Mesothelial cell of epicardium (in vitro differentiated cells): ENCODE measurements around the gene TMEM151A. TPM values are rescaled to one million over a fixed set of nuclear protein-coding genes. Genes with fewer than 3 reads are reported as not detected.

Experiments
- DNase-seq, 2 experiments: peaks; one replicate each; pipeline ENCODE4 v3.0.0; 2021; ENCODE audit warnings: low spot score in 2 of 2; ENCODE audit not compliant: unreplicated experiment in 2 of 2
- H3K27ac Mint-ChIP-seq: 2 replicates; pipeline ENCODE4 v1.8.0; 2021; ENCODE audit warnings: mixed read lengths
- H3K27me3 Mint-ChIP-seq: 2 replicates; pipeline ENCODE4 v1.8.0; 2021; ENCODE audit warnings: low read depth, mixed read lengths
- H3K36me3 Mint-ChIP-seq: 2 replicates; pipeline ENCODE4 v1.8.0; 2021; ENCODE audit warnings: mixed read lengths
- H3K4me1 Mint-ChIP-seq: 2 replicates; pipeline ENCODE4 v1.8.0; 2021; ENCODE audit warnings: mixed read lengths
- H3K4me3 Mint-ChIP-seq: 2 replicates; pipeline ENCODE4 v1.8.0; 2021; ENCODE audit warnings: mild to moderate bottlenecking, moderate library complexity, mixed read lengths
- H3K9me3 Mint-ChIP-seq: 2 replicates; pipeline ENCODE4 v1.8.0; 2021; ENCODE audit warnings: mixed read lengths
- CTCF ChIP-seq: fragments of 200-600 bp; sonication (generic); IDR thresholded peaks from one replicate; pipeline ENCODE4 v1.5.0; 2021; ENCODE audit warnings: antibody characterized with exemption; ENCODE audit not compliant: unreplicated experiment
- total RNA-seq: library from RNA; stranded (reverse); gene quantifications from 3 replicates; pipeline ENCODE4 v1.2.1, GENCODE V29; 2021

Gene TMEM151A
- total RNA-seq, 1 donor from 2014 or later: 1.3 TPM

DNA sequence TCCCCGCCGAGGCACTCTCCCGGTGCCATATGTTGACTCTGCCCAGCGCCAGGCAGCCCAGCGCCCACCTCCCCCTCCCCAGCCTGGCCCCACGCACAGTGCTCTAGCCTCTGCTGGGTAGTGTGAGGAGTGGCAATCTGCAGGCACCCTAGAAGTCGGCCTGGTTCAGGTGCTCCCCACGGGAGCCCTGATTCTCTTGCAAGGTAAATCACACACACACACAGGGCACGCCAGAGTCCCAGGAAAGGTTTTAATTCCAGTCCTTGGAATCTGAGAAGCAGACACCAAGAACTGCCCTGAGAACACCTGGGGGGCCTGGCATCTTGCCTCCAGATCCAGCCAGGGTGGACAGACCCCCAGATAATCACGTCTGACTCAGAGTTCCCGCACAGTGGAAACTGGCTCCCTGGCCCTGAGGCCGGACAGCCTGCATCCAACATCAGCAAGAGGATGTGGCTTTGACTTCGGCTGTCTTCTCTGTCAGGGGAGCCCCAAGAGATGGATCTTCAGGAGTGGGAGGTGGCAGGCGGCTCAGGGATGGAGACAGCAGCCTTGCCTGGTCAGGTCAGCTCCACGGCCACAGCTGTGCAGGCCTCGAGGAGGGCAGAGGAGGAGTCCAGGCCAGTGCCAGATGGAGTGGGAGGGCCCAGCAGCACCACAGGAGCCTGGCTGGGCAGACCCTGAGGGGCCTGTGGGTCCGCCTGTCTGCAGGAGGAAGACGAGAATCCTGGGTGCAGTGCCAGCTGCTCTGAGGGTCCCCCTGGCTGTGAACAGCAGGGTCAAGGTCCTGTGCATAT lies 45.6 kb downstream of the TMEM151A start:
- no peak for DNase-seq
- H3K4me3 Mint-ChIP-seq: peak overlapping the region; percentile 93
- no peak overlapping the region for H3K27ac Mint-ChIP-seq

DNA sequence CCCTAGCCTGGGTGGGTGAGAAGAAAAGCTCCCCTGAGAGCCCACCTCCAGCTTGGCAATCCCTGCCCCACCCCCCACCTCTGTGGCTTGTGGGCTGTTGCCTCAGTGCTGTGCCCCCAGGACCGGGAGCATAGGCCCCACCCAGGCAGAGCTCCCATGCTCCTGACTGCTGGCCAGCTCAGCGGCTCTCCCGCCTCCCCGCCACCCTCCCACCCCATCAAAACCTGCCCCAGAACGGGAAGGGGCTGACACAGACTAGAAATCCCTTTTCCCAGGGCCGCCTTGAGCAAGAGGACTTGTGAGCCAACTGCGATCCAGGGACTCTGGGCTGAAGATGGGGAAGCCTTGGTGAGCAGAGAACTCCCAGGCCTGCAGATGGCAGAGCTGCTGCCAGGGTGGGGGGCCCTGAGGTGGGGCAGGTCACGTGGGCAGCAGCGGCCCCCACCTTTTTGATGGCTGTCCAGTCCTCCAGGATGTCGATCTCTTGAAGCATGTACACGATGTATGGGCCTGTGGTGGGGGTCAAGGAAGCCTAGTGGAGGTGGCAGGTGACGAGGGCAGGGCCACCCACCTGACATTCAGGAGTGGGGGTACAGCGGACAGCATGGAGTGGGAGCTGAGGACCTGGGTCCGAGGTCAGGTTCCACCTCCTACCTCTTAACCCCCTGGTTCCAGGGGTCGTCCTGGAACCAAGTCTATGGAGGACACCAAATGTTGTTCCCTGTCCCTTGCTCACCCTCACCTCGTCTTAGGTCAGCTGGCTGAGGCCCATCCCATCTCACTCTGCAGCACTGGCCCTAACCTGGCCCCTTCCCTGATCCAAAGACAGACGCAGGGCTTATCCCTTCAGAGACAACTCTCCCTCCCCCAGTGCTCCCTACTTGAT lies 46.8 kb downstream of the TMEM151A start:
- no peak for TF ChIP-seq CTCF
- no peaks in the 10 kb centered on the region for H3K9me3 Mint-ChIP-seq
- peaks cover 18% of the 10 kb centered on the region for H3K4me1 Mint-ChIP-seq
- H3K27me3 Mint-ChIP-seq: peaks cover 7% of the 10 kb centered on the region
- H3K4me3 Mint-ChIP-seq: no peak overlapping the region
- no peak for DNase-seq
- no peak overlapping the region for H3K27ac Mint-ChIP-seq
- peaks cover 2% of the 10 kb centered on the region for H3K36me3 Mint-ChIP-seq

More for the DNA sequence above, 45.6 kb downstream of the TMEM151A start:
- Mint-ChIP-seq H3K36me3 (peaks cover 2% of the 10 kb centered on the region), H3K9me3 (no peaks in the 10 kb centered on the region), H3K4me1 (peaks cover 15% of the 10 kb centered on the region), H3K27me3 (peaks cover 7% of the 10 kb centered on the region)
- TF ChIP-seq CTCF: no peak

DNA sequence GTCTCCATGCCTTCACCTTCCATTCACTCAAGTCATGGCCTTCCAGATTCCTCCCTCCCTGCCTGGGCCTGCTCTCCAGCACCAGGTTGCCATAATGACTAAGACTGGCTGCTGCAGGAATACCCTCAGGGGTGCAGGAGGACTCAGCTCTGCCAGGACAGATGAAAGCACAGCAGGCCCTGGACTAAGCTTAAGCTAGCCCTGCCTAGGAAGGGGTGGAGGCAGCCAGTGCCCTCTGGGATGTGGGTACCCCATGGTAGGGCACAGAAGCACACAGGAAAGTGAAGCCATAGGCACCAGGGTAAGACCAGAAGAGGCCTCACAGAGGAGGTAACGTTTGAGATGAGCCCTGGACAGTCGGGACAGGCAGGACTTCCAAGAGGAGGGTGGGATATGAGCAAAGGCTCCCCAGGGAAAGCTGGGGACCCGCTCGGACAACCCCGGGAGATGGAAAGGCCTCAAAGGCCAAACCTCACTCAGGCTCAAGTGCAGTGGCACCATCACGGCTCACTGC lies 47.5 kb downstream of the TMEM151A start:
- no peaks in the 10 kb centered on the region for H3K9me3 Mint-ChIP-seq
- H3K36me3 Mint-ChIP-seq: peaks cover 2% of the 10 kb centered on the region
- peaks cover 24% of the 10 kb centered on the region for H3K4me1 Mint-ChIP-seq
- TF ChIP-seq CTCF: no peak
- H3K27me3 Mint-ChIP-seq: peaks cover 7% of the 10 kb centered on the region
- H3K4me3 Mint-ChIP-seq: no peak overlapping the region
- DNase-seq: no peak
- no peak overlapping the region for H3K27ac Mint-ChIP-seq

DNA sequence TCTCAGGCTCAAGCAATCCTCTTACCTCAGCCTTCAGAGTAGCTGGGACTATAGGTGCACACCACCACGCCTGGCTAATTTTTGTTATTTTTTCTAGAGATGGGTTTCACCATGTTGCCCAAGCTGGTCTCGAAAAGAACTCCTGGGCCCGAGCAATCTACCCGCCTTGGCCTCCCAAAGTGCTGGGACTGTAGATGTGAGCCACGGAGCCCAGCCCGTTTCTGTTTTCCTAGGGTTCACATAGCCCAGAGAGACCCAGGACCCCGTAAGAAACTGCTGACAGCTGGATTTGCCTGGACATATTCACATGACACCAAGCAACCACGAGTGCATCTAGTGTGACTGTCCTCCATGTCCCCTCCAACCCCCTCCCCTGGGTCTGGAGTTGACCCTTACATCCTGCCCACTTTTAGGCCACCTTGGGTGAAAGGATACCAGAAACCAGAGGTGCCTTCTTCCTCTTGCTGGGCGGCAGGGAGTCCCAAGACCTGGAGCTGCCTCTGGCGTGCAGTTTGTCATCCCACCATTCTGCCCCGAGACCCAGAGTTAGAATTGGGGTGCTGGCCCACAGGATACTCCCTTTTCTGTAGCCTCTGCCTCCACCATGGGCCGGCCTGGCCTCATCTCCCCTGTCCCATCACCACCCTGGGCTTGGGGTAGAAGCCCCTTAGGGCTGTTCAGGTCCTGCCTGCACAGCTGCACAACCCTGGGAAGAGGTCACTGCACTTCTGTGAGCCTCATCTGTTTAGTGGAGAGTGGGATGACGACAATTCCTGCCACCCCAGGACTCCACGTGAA lies 48.2 kb downstream of the TMEM151A start:
- DNase-seq: no peak
- Mint-ChIP-seq H3K9me3 (no peaks in the 10 kb centered on the region), H3K4me3 (no peak overlapping the region), H3K36me3 (peaks cover 2% of the 10 kb centered on the region), H3K4me1 (peaks cover 29% of the 10 kb centered on the region), H3K27ac (no peak overlapping the region), H3K27me3 (peaks cover 7% of the 10 kb centered on the region)
- TF ChIP-seq CTCF: no peak
